Large intestine (tissue), 3 donors: ENCODE data around the gene MOSMO. TPM values are rescaled to one million over a fixed set of nuclear protein-coding genes. Genes with fewer than 3 reads are reported as not detected.
A peak's percentile ranks its signal among the peaks of the same experiment; 100 is the strongest.

Experiments
- DNase-seq, 2 donors: peaks; one replicate each; pipeline versions ENCODE4 v3.0.0 to v3.0.0-alpha.2; 2013
- H3K27ac ChIP-seq: one replicate; pipeline ENCODE4 v1.5.1; 2013; ENCODE audit warnings: low read length
- H3K27me3 ChIP-seq: 2 replicates; pipeline ENCODE4 v1.6.1; 2013; ENCODE audit warnings: low read length; ENCODE audit not compliant: control insufficient read depth, insufficient read depth
- H3K36me3 ChIP-seq: 2 replicates; pipeline ENCODE4 v1.6.1; 2013; ENCODE audit warnings: low read length; ENCODE audit not compliant: control insufficient read depth, insufficient read depth
- H3K4me1 ChIP-seq: one replicate; pipeline ENCODE4 v1.6.1; 2013; ENCODE audit warnings: low read length; ENCODE audit not compliant: control insufficient read depth, insufficient read depth
- H3K4me3 ChIP-seq: one replicate; pipeline ENCODE4 v1.5.1; 2013; ENCODE audit warnings: low read length
- H3K9me3 ChIP-seq: one replicate; pipeline ENCODE4 v1.6.1; 2013; ENCODE audit warnings: mild to moderate bottlenecking, low read depth, low read length, moderate library complexity; ENCODE audit not compliant: control insufficient read depth
- WGBS: methylation state at CpG from one replicate; pipeline ENCODE4 v1.1.5; 2013; ENCODE audit warnings: low lambda C conversion rate; ENCODE audit not compliant: insufficient coverage; 5-methylcytosine and 5-hydroxymethylcytosine counted together
- polyA plus RNA-seq: library from polyadenylated mRNA; unstranded; fragments of 120-200 nt; gene quantifications from one replicate; pipeline ENCODE4 v1.2.1, GENCODE V29; 2013

The MOSMO gene
- polyA plus RNA-seq, 1 donor, result 15.6 TPM

DNA sequence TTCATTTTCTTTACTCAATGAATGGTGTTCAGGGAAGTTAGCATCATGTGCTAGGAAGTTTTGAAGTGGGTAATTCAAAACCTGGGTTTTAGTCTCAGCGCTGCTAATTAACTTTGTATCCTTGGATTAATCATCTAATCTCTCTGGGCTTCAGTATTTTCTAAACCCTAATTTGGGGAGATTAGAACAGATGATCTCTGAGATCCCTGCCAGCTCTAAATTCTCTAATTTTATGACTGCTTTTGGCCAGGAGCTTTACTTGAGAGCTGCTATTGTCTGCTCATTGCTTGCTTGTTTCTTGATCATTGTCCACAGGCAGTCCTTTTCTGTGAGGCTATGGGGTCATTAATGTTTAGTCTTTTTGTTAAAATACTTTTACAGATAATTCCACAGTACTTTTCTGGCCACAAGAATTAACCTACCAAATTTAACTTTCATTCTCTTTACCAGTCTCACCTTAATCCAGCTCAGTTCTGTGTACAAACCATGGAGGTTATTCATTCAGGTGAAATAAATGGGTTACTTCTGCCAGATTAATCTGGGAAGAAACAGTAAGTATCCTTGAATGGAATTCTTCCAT lies 56.1 kb downstream of the MOSMO start:
- Histone ChIP-seq H3K36me3 (peaks cover 2% of the 10 kb centered on the region), H3K4me1 (no peaks in the 10 kb centered on the region), H3K27me3 (no peaks in the 10 kb centered on the region), H3K9me3 (no peaks in the 10 kb centered on the region), H3K4me3 (no peak overlapping the region), H3K27ac (no peak overlapping the region)
- 86% methylated on average over 1 of the region's 1 CpG for WGBS
- DNase-seq, result no peak

DNA sequence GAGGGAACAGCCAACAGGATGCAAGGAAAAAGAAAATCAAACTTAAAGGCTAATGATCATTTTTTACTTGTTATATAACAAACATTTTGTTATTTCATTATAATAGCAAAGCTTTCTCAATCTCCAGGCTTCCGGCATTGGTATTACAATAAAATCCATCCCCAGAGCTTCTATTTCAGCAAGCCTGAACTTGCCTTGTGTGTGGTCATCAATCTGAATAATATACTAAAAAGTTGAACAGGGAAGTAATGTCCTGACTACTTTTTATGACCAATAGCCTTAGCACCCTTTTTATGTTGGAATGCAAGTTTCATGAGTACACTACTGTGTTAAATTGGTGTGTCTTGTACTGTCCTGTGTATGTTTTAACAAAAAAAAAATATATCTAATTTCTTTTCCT lies 57.3 kb downstream of the MOSMO start:
- WGBS, result no CpG with 5 or more reads among the region's 1 CpG
- H3K4me1 ChIP-seq, result no peaks in the 10 kb centered on the region
- H3K36me3 ChIP-seq, result peaks cover 2% of the 10 kb centered on the region
- DNase-seq, result no peak
- H3K27ac ChIP-seq, result no peak overlapping the region
- no peak overlapping the region for H3K4me3 ChIP-seq
- no peaks in the 10 kb centered on the region for H3K9me3 ChIP-seq
- no peaks in the 10 kb centered on the region for H3K27me3 ChIP-seq

GRCh38 chr16:22070361-22071330 lies 62.7 kb downstream of the MOSMO start:
- no peak overlapping the region for H3K27ac ChIP-seq
- no peaks in the 10 kb centered on the region for H3K9me3 ChIP-seq
- peaks cover 4% of the 10 kb centered on the region for H3K36me3 ChIP-seq
- H3K4me1 ChIP-seq, result no peaks in the 10 kb centered on the region
- H3K27me3 ChIP-seq, result no peaks in the 10 kb centered on the region
- no peak overlapping the region for H3K4me3 ChIP-seq
- WGBS, result 100% methylated on average over 7 of the region's 12 CpGs
- DNase-seq, result no peak

- no CpG with 5 or more reads among the region's 7 CpGs for WGBS
- Histone ChIP-seq H3K27ac (no peak overlapping the region), H3K4me1 (no peaks in the 10 kb centered on the region), H3K4me3 (no peak overlapping the region), H3K36me3 (peaks cover 2% of the 10 kb centered on the region), H3K9me3 (no peaks in the 10 kb centered on the region), H3K27me3 (no peaks in the 10 kb centered on the region)
- no peak for DNase-seq
Measured at GRCh38 chr16:22071331-22071910, 63.5 kb downstream of the MOSMO start.

DNA sequence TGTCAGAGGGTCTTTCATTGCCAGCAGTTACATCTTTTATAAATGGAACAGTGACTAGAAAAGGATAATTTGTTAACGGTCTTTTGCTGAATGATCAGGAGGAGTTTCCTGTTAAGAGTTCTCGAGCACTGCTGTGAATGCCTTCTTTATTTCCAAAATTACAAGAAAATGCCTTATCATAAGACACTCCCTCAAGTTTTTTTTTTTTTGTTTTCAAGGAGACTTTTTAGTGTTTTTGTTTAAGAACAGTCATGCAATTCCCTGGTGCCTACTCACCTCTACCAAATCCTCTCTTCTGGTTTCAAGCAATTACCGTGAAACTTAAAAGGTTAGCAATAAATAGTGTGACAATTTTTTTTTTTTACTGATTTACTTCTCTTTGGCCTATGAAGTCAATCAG lies 65.4 kb downstream of the MOSMO start:
- Histone ChIP-seq H3K36me3 (peaks cover 2% of the 10 kb centered on the region), H3K4me1 (no peaks in the 10 kb centered on the region), H3K9me3 (no peaks in the 10 kb centered on the region), H3K4me3 (no peak overlapping the region), H3K27ac (no peak overlapping the region), H3K27me3 (no peaks in the 10 kb centered on the region)
- no peak for DNase-seq
- no CpG with 5 or more reads among the region's 3 CpGs for WGBS

GRCh38 chr16:22075043-22075757 lies 67.3 kb downstream of the MOSMO start:
- Histone ChIP-seq H3K36me3 (peaks cover 2% of the 10 kb centered on the region), H3K4me1 (no peaks in the 10 kb centered on the region), H3K9me3 (no peaks in the 10 kb centered on the region), H3K27ac (no peak overlapping the region), H3K4me3 (no peak overlapping the region), H3K27me3 (no peaks in the 10 kb centered on the region)
- no peak for DNase-seq
- 100% methylated on average over 2 of the region's 11 CpGs for WGBS

- WGBS, result no CpG with 5 or more reads among the region's 1 CpG
Measured at GRCh38 chr16:22075776-22076175, 67.9 kb downstream of the MOSMO start.

GRCh38 chr16:22077700-22078313 lies 69.9 kb downstream of the MOSMO start:
- Histone ChIP-seq H3K27me3 (no peaks in the 10 kb centered on the region), H3K4me3 (no peak overlapping the region), H3K27ac (no peak overlapping the region), H3K36me3 (peaks cover 5% of the 10 kb centered on the region), H3K4me1 (no peaks in the 10 kb centered on the region), H3K9me3 (no peaks in the 10 kb centered on the region)
- peak; percentile 14 to 43 for DNase-seq
- WGBS, result 100% methylated on average over 1 of the region's 8 CpGs

More at GRCh38 chr16:22075776-22076175, 67.9 kb downstream of the MOSMO start:
- H3K27ac ChIP-seq, result no peak overlapping the region
- H3K9me3 ChIP-seq, result no peaks in the 10 kb centered on the region
- peaks cover 2% of the 10 kb centered on the region for H3K36me3 ChIP-seq
- no peak for DNase-seq
- no peak overlapping the region for H3K4me3 ChIP-seq
- no peaks in the 10 kb centered on the region for H3K4me1 ChIP-seq
- no peaks in the 10 kb centered on the region for H3K27me3 ChIP-seq

DNA sequence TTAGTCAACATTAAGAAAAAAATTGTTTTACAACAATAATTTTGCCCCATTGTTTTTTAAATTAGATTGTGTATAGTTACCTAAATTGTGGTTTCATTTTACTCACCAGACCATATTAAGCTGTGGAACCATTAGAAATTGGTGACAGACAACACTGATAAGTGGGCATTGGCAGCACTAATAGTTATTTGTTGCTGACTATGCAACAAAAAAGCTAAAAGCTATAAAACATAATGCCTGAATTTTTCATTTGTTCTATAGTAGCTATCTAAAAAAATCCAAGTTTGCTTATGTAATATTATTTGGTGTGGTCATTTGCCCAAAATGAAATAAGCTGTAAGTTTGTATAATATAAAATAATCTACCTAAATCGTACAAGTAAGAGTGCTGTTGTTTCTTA lies 70.7 kb downstream of the MOSMO start:
- Histone ChIP-seq H3K9me3 (no peaks in the 10 kb centered on the region), H3K4me3 (no peak overlapping the region), H3K4me1 (no peaks in the 10 kb centered on the region), H3K27ac (no peak overlapping the region), H3K36me3 (peaks cover 5% of the 10 kb centered on the region), H3K27me3 (no peaks in the 10 kb centered on the region)
- no peak for DNase-seq
- 80% methylated on average over 1 of the region's 1 CpG for WGBS

DNA sequence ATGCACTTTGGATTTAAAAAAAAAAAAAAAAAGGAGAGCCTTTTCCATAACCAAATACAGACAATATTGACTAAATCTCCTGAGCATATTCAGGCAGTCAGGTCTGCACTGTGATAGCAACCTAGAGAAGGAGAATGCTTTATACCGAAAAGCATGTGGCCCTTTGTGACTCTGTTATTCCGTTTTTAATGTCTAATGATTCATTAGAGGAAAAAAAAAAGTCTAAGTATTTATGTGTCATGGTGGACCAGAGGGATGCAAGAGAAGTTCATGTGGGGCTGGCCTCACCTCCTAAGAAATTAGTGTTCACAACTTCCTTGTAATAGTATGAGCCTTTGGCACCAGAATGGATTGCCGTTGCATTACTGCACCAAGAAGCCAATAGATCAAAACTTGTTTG lies 73.1 kb downstream of the MOSMO start:
- no peaks in the 10 kb centered on the region for H3K27me3 ChIP-seq
- peaks cover 3% of the 10 kb centered on the region for H3K36me3 ChIP-seq
- no peaks in the 10 kb centered on the region for H3K4me1 ChIP-seq
- no peaks in the 10 kb centered on the region for H3K9me3 ChIP-seq
- H3K4me3 ChIP-seq, result no peak overlapping the region
- no CpG with 5 or more reads among the region's 3 CpGs for WGBS
- DNase-seq, result no peak
- H3K27ac ChIP-seq, result no peak overlapping the region
